PC-9 (cell line): ENCODE data around the gene TPM3. TPM values are rescaled to one million over a fixed set of nuclear protein-coding genes. Genes with fewer than 3 reads are reported as not detected.

ENCODE experiments used
- BruUV-seq: library from RNA; stranded (reverse); fragments of 400-500 nt; replicated peaks from 2 replicates; lab custom pipeline; 2021; lab: Mats Ljungman, UMichigan
- CTCF ChIA-PET: fragments of 300-600 bp; sonication (Branson Sonifier 250); formaldehyde crosslinking; loops from one replicate; lab custom pipeline; 2022; ENCODE audit warnings: antibody characterized with exemption; lab: Charles Lee
- POLR2A ChIA-PET: fragments of 300-600 bp; sonication (Branson Sonifier 250); formaldehyde crosslinking; loops from one replicate; lab custom pipeline; 2022; ENCODE audit warnings: antibody characterized with exemption; ENCODE audit not compliant: unreplicated experiment; lab: Charles Lee
- DNase-seq, 2 experiments: peaks; one replicate each; pipeline versions ENCODE4 v3.0.0 to v3.0.0-alpha.2; 2015 to 2022; ENCODE audit warnings: mixed read lengths in 1 of 2
- H2AFZ ChIP-seq: fragments of 200-600 bp; sonication (generic); 2 replicates; pipeline ENCODE4 v1.8.1; 2017; ENCODE audit warnings: antibody characterized with exemption
- H3F3A ChIP-seq: fragments of 200-600 bp; sonication (generic); 2 replicates; pipeline ENCODE4 v1.8.1; 2017; ENCODE audit warnings: antibody characterized with exemption, mild to moderate bottlenecking, low read depth; ENCODE audit not compliant: insufficient read depth
- H3K27ac ChIP-seq: fragments of 200-600 bp; sonication (generic); 2 replicates; pipeline ENCODE4 v1.6.1; 2016; ENCODE audit warnings: mixed run types
- H3K27me3 ChIP-seq: fragments of 200-600 bp; sonication (generic); 2 replicates; pipeline ENCODE4 v1.6.1; 2016; ENCODE audit warnings: low read depth, mixed run types; ENCODE audit not compliant: insufficient read depth
- H3K36me3 ChIP-seq: fragments of 200-600 bp; sonication (generic); 2 replicates; pipeline ENCODE4 v1.6.1; 2016; ENCODE audit warnings: low read depth, mixed run types
- H3K4me1 ChIP-seq: fragments of 200-600 bp; sonication (generic); replicated peaks from 2 replicates; pipeline ENCODE4 v1.6.1; 2016; ENCODE audit warnings: mixed run types; ENCODE audit not compliant: insufficient read depth
- H3K4me2 ChIP-seq: fragments of 200-600 bp; sonication (generic); 2 replicates; pipeline ENCODE4 v1.6.1; 2017; ENCODE audit warnings: mixed run types
- H3K4me3 ChIP-seq: fragments of 200-600 bp; sonication (generic); 2 replicates; pipeline ENCODE4 v1.6.1; 2016; ENCODE audit warnings: mixed run types
- H3K79me2 ChIP-seq: fragments of 200-600 bp; sonication (generic); 2 replicates; pipeline ENCODE4 v1.6.1; 2017; ENCODE audit warnings: low read depth, mixed run types
- H3K9me2 ChIP-seq: fragments of 200-600 bp; sonication (generic); 2 replicates; pipeline ENCODE4 v1.8.1; 2017; ENCODE audit warnings: mild to moderate bottlenecking; ENCODE audit not compliant: insufficient read depth
- H3K9me3 ChIP-seq: fragments of 200-600 bp; sonication (generic); 2 replicates; pipeline ENCODE4 v1.8.1; 2016; ENCODE audit warnings: low read depth; ENCODE audit not compliant: insufficient read depth
- H4K20me1 ChIP-seq: fragments of 200-600 bp; sonication (generic); 2 replicates; pipeline ENCODE4 v1.8.1; 2017; ENCODE audit not compliant: insufficient read depth
- CTCF ChIP-seq: fragments of 200-600 bp; sonication (generic); conservative IDR thresholded peaks from 2 replicates; pipeline ENCODE4 v1.6.1; 2017; ENCODE audit warnings: mixed run types, antibody characterized with exemption, mild to moderate bottlenecking, moderate library complexity
- EZH2 ChIP-seq: fragments of 200-600 bp; sonication (generic); IDR thresholded peaks from 2 replicates; pipeline ENCODE4 v1.8.0; 2017; ENCODE audit warnings: antibody characterized with exemption, low read depth
- intact Hi-C: fragments of 100-400 bp; cut with micrococcal nuclease; formaldehyde crosslinking; loops from one replicate; pipeline ENCODE4 v1.10.0; 2022; ENCODE audit not compliant: unreplicated experiment
- total RNA-seq: library from RNA; stranded (reverse); gene quantifications from 2 replicates; pipeline ENCODE4 v1.2.3, GENCODE V29; 2021

The TPM3 gene
- total RNA-seq, 1 experiment from 2014 or later: 491 TPM

- H3K4me3 ChIP-seq: no peak overlapping the region
- peaks cover 84% of the 10 kb centered on the region for H4K20me1 ChIP-seq
- H3K79me2 ChIP-seq: peaks cover 75% of the 10 kb centered on the region
- POLR2A ChIA-PET: interaction anchor here (0.5 kb wide), 1 partner anchor 516 kb away, joined by 3 read pairs; no protein-coding TSS in a partner anchor
- H3K36me3 ChIP-seq: peaks cover 38% of the 10 kb centered on the region; the same call in 1 of the 2 replicates
- peaks cover 20% of the 10 kb centered on the region for H3K4me1 ChIP-seq
- H3K4me2 ChIP-seq: no peak overlapping the region
- no peaks in the 10 kb centered on the region for H3K27me3 ChIP-seq
- TF ChIP-seq EZH2 (no peak), CTCF (no peak)
- intact Hi-C loops: no loop called here
- H3F3A ChIP-seq: no peaks in the 10 kb centered on the region
- H3K27ac ChIP-seq: no peak overlapping the region
- no peaks in the 10 kb centered on the region for H3K9me2 ChIP-seq
- DNase-seq: no peak
- no peak overlapping the region for H2AFZ ChIP-seq
- no peaks in the 10 kb centered on the region for H3K9me3 ChIP-seq
- CTCF ChIA-PET: no interaction called here
- BruUV-seq: no TSS peak
Measured at GRCh38 chr1:154176337-154176736, 15.6 kb downstream of the TPM3 start.

GRCh38 chr1:154174654-154175053 is 17.2 kb downstream of the TPM3 start:
- ChIA-PET POLR2A (no interaction called here), CTCF (no interaction called here)
- TF ChIP-seq CTCF (no peak), EZH2 (no peak)
- Histone ChIP-seq H3K9me2 (no peaks in the 10 kb centered on the region), H4K20me1 (peaks cover 67% of the 10 kb centered on the region), H3K4me3 (no peak overlapping the region), H2AFZ (no peak overlapping the region), H3K9me3 (no peaks in the 10 kb centered on the region), H3K4me2 (no peak overlapping the region), H3K79me2 (peaks cover 58% of the 10 kb centered on the region), H3F3A (peaks cover 9% of the 10 kb centered on the region; the same call in 1 of the 2 replicates), H3K27me3 (no peaks in the 10 kb centered on the region), H3K27ac (no peak overlapping the region), H3K4me1 (0 out of 2 replicates have a peak, but pooled peaks cover 3% of the 10 kb centered on the region), H3K36me3 (peaks cover 54% of the 10 kb centered on the region)
- DNase-seq: no peak
- intact Hi-C loops: no loop called here
- BruUV-seq: no TSS peak

GRCh38 chr1:154171880-154172279 is 20.0 kb downstream of the TPM3 start:
- ChIA-PET CTCF (no interaction called here), POLR2A (no interaction called here)
- H3K4me3 ChIP-seq: no peak overlapping the region
- peaks cover 30% of the 10 kb centered on the region for H3K79me2 ChIP-seq
- H3K9me3 ChIP-seq: no peaks in the 10 kb centered on the region
- H3K27ac ChIP-seq: no peak overlapping the region
- intact Hi-C loops: no loop called here
- H3K36me3 ChIP-seq: peaks cover 68% of the 10 kb centered on the region
- H3K4me2 ChIP-seq: no peak overlapping the region
- H4K20me1 ChIP-seq: peaks cover 45% of the 10 kb centered on the region
- no peak overlapping the region for H2AFZ ChIP-seq
- H3K27me3 ChIP-seq: no peaks in the 10 kb centered on the region
- no peak for TF ChIP-seq CTCF
- no peak for TF ChIP-seq EZH2
- H3F3A ChIP-seq: peaks cover 22% of the 10 kb centered on the region; the same call in 1 of the 2 replicates
- DNase-seq: no peak
- no TSS peak for BruUV-seq
- H3K9me2 ChIP-seq: no peaks in the 10 kb centered on the region
- no peaks in the 10 kb centered on the region for H3K4me1 ChIP-seq
